GM13976 (cell line): ENCODE measurements around the gene ALX4.

Experiments used
- DNase-seq: peaks from one replicate; pipeline ENCODE4 v3.0.0; 2012; ENCODE audit warnings: low spot score
- in situ Hi-C: fragments of 300-500 bp; cut with MboI; formaldehyde crosslinking; loops from one replicate; pipeline ENCODE4 v1.12.0; 2022; ENCODE audit warnings: low sequenced_read_pairs, mixed read lengths, inconsistent platforms; ENCODE audit not compliant: unreplicated experiment
- TF ChIP-seq, protein P1 (sequence below): IDR thresholded peaks from 2 replicates; pipeline ENCODE4 v1.5.1; 2012; ENCODE audit warnings: borderline replicate concordance, mild to moderate bottlenecking; ENCODE audit not compliant: insufficient read depth; ENCODE audit errors: extremely low read depth, missing control alignments, control extremely low read depth

The ALX4 gene

GRCh38 chr11:44308256-44308922 is 1.6 kb downstream of the ALX4 start:
- no peak for DNase-seq
- in situ Hi-C loops, result no loop called here
- TF ChIP-seq, protein P1, sequence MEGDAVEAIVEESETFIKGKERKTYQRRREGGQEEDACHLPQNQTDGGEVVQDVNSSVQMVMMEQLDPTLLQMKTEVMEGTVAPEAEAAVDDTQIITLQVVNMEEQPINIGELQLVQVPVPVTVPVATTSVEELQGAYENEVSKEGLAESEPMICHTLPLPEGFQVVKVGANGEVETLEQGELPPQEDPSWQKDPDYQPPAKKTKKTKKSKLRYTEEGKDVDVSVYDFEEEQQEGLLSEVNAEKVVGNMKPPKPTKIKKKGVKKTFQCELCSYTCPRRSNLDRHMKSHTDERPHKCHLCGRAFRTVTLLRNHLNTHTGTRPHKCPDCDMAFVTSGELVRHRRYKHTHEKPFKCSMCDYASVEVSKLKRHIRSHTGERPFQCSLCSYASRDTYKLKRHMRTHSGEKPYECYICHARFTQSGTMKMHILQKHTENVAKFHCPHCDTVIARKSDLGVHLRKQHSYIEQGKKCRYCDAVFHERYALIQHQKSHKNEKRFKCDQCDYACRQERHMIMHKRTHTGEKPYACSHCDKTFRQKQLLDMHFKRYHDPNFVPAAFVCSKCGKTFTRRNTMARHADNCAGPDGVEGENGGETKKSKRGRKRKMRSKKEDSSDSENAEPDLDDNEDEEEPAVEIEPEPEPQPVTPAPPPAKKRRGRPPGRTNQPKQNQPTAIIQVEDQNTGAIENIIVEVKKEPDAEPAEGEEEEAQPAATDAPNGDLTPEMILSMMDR, result no peak

DNA sequence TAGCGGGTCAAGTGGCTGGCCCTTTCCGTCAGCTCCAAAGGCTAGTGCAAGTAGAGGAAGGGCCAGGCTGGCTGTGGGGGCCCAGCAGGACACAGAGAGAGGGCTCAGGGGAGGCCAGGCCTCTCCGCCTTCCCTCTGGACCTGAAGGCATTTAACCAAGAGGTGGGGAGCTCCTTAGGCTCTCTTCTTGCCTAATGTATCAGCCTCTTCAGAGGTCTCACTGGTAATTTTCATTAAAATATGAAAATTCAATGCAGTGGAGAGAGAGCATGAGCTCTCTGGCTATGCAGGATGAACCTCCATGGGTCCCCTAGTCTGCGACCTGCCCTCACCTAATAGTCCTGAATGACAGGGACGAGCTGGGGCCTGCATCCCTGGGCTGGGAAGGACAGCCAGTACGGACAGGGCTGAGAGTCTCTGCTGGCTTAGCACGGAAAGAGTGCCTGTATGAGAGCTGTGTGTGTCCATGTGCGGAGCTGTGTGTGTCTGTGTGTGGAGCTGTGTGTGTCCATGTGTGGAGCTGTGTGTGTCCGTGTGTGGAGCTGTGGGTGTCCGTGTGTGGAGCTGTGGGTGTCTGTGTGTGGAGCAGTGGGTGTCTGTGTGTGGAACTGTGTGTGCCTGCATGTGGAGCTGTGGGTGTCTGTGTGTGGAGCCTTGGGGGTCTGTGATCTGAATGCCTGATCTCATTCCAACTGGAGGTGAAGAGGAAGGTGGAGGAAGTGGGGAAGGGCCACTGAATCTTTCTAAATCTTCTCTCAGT is 2.4 kb downstream of the ALX4 start:
- TF ChIP-seq, protein P1, result no peak
- in situ Hi-C loops, result no loop called here
- DNase-seq, result no peak

DNA sequence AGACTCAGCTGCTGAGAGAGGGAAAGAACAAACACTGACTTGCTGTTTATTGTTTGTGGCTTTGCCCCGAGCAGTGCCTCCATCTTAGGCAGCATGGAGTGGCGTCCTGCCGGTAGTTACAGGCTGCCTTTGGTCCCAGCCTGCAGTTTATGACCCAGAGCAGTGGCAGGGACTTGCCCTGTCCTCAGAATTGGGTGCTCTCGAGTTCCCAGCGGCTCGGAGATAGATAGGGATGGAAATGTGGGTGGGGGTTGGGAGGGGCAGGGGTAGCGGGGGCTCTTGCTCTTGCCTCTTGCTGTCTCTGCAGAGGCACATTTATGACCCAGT is 3.1 kb downstream of the ALX4 start:
- in situ Hi-C loops, result no loop called here
- TF ChIP-seq, protein P1, result no peak
- DNase-seq, result no peak

DNA sequence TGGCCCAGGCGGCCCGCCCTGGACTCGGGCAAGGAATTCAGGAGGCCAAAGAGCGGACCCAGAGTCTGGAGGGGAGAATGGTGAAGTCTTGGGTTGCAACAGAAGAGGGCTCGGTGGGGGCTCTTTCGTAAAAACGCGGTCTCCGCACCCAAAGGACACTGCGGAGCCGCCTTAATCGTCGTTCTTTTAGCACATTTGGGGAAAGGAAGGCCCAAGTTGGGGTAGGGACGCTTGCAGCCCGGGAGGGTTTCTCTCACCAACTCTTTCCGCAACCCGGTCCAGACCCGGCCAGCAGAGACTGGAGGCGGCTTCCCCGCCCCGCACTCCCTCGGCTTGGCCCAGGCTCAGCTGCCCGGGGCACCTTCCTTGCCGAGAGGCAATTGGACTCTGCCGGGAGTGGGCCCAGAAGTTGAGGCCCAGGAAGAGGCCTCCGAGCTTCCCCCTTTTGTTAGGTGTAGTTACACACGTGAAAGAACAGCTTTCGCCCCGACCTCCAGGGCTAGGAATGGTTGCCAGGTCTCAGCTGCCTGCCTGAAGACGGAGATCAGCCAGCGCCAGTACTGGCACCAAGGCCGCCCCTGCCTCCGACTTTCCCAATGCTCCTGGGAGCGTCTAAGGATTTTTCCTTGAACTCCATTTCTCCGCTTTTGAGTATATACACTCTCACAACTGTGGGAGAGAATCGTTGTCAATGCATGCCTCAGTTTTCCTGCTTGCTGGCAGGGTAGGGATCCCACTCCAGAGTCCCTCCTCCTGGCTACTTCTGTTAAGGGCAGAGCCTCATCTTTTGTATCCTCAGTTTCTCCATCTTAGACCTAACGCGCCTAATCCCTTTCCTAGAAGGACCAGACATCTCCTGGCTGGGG is 3.7 kb downstream of the ALX4 start:
- TF ChIP-seq, protein P1, result no peak
- in situ Hi-C loops, result no loop called here
- no peak for DNase-seq

DNA sequence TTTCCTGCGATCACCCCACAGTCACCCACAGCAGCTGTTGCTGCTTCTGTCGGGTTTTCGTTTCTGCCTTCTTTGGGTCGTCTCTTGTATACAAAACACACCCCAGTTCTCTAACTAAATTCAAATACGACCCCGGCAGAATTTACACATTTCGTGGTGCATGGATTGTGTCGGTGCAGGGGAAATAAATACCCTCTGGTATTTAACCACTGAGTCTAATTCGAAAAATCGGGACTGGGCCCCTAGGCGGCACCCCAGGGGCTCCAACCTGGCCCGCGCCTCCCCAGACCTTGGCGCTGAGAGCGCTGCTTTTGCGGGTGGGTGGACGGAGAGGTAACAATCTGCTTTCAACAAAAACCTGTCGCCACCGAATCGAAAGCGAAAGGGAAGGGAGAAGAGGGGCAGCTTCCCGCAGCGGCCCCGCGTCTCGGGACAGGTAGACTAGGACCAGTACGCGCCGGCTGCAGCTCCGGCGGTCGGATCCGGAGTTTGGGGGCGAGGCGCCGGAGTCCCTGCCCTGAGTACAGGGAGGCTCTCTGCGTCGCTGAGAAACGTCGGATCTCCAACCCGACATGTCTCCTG is 4.4 kb downstream of the ALX4 start:
- TF ChIP-seq, protein P1, result no peak
- in situ Hi-C loops, result no loop called here
- peak; percentile 65 for DNase-seq

GRCh38 chr11:44305026-44305469 is 4.9 kb downstream of the ALX4 start:
- TF ChIP-seq, protein P1, result no peak
- in situ Hi-C loops, result no loop called here

More at GRCh38 chr11:44305026-44305469, 4.9 kb downstream of the ALX4 start:
- no peak for DNase-seq
